Measurements from ENCODE around the gene MDFIC.

Gene MDFIC

GRCh38 chr7:115019882-115020605, 98.2 kb downstream of the MDFIC start:
- Histone ChIP-seq H3K4me3 (no peak overlapping the region), H3K27ac (no peak overlapping the region)

- no peak overlapping the region for H3K27ac ChIP-seq
These were observed 101.3 kb downstream of the MDFIC start for GRCh38 chr7:115023219-115023618.

GRCh38 chr7:115024276-115024675, 102.4 kb downstream of the MDFIC start:
- no peak overlapping the region for H3K4me3 ChIP-seq
- no peak overlapping the region for H3K27ac ChIP-seq

More at GRCh38 chr7:115023219-115023618, 101.3 kb downstream of the MDFIC start:
- no peak overlapping the region for H3K4me3 ChIP-seq

GRCh38 chr7:115032715-115033703, 111.1 kb downstream of the MDFIC start:
- Histone ChIP-seq H3K4me3 (no peak overlapping the region), H3K27ac (no peak overlapping the region)

- Histone ChIP-seq H3K27ac (no peak overlapping the region), H3K4me3 (no peak overlapping the region)
These were observed 112.1 kb downstream of the MDFIC start for GRCh38 chr7:115033917-115034459.

GRCh38 chr7:115034515-115034914, 112.6 kb downstream of the MDFIC start:
- no peak overlapping the region for H3K4me3 ChIP-seq
- no peak overlapping the region for H3K27ac ChIP-seq

GRCh38 chr7:115037128-115037802, 115.4 kb downstream of the MDFIC start:
- Histone ChIP-seq H3K4me3 (no peak overlapping the region), H3K27ac (no peak overlapping the region)

- no peak overlapping the region for H3K4me3 ChIP-seq
- no peak overlapping the region for H3K27ac ChIP-seq
These were observed 116.3 kb downstream of the MDFIC start for GRCh38 chr7:115038158-115038557.

- Histone ChIP-seq H3K4me3 (no peak overlapping the region), H3K27ac (no peak overlapping the region)
These were observed 118.2 kb downstream of the MDFIC start for GRCh38 chr7:115040057-115040456.

- no peak overlapping the region for H3K4me3 ChIP-seq
- H3K27ac ChIP-seq = no peak overlapping the region
These were observed 118.6 kb downstream of the MDFIC start for GRCh38 chr7:115040495-115040894.

- no peak overlapping the region for H3K4me3 ChIP-seq
These were observed 120.7 kb downstream of the MDFIC start for GRCh38 chr7:115042596-115042995.

GRCh38 chr7:115043605-115044004, 121.7 kb downstream of the MDFIC start:
- H3K27ac ChIP-seq = no peak overlapping the region
- H3K4me3 ChIP-seq = no peak overlapping the region

More at GRCh38 chr7:115042596-115042995, 120.7 kb downstream of the MDFIC start:
- H3K27ac ChIP-seq = no peak overlapping the region

- H3K27ac ChIP-seq = no peak overlapping the region
- no peak overlapping the region for H3K4me3 ChIP-seq
These were observed 122.3 kb downstream of the MDFIC start for GRCh38 chr7:115044224-115044623.

- no peak overlapping the region for H3K27ac ChIP-seq
- H3K4me3 ChIP-seq = no peak overlapping the region
These were observed 126.2 kb downstream of the MDFIC start for GRCh38 chr7:115047958-115048720.

GRCh38 chr7:115052706-115053105, 130.8 kb downstream of the MDFIC start:
- no peak overlapping the region for H3K27ac ChIP-seq
- H3K4me3 ChIP-seq = no peak overlapping the region

GRCh38 chr7:115054478-115055065, 132.7 kb downstream of the MDFIC start:
- no peak overlapping the region for H3K27ac ChIP-seq
- H3K4me3 ChIP-seq = no peak overlapping the region

GRCh38 chr7:115056019-115056418, 134.1 kb downstream of the MDFIC start:
- H3K27ac ChIP-seq = no peak overlapping the region
- no peak overlapping the region for H3K4me3 ChIP-seq

- no peak overlapping the region for H3K27ac ChIP-seq
- no peak overlapping the region for H3K4me3 ChIP-seq
These were observed 136.8 kb downstream of the MDFIC start for GRCh38 chr7:115058726-115059125.

GRCh38 chr7:115059321-115059720, 137.4 kb downstream of the MDFIC start:
- H3K4me3 ChIP-seq = no peak overlapping the region
- no peak overlapping the region for H3K27ac ChIP-seq
